GM12872 (cell line): ENCODE measurements around the gene CDC25B.

Source experiments
- CTCF ChIP-seq: IDR thresholded peaks from 3 replicates; pipeline ENCODE4 v1.5.1; 2011; ENCODE audit warnings: low read depth, mild to moderate bottlenecking, low read length, moderate library complexity; ENCODE audit not compliant: insufficient read depth

The CDC25B gene

GRCh38 chr20:3751675-3752385 is 44.3 kb upstream of the CDC25B start:
- TF ChIP-seq CTCF: no peak

- no peak for TF ChIP-seq CTCF
These were observed 43.7 kb upstream of the CDC25B start for GRCh38 chr20:3752386-3752759.

- peak; percentile 95 for TF ChIP-seq CTCF
These were observed 43.0 kb upstream of the CDC25B start for GRCh38 chr20:3753098-3753497.

GRCh38 chr20:3753501-3754275 is 42.4 kb upstream of the CDC25B start:
- TF ChIP-seq CTCF: no peak

- TF ChIP-seq CTCF: no peak
These were observed 41.9 kb upstream of the CDC25B start for GRCh38 chr20:3754276-3754630.

GRCh38 chr20:3755269-3755668 is 40.8 kb upstream of the CDC25B start:
- no peak for TF ChIP-seq CTCF

GRCh38 chr20:3755814-3756480 is 40.2 kb upstream of the CDC25B start:
- TF ChIP-seq CTCF: no peak
